H9 (cell line): ENCODE results near the gene VPS25. TPM values are rescaled to one million over a fixed set of nuclear protein-coding genes. Genes with fewer than 3 reads are reported as not detected.
A peak's percentile ranks its signal among the peaks of the same experiment; 100 is the strongest.

Experiments used
- DNase-seq: peaks from one replicate; pipeline ENCODE4 v3.0.0-alpha.2; 2017
- H2AFZ ChIP-seq: one replicate; pipeline ENCODE4 v1.6.1; 2013; ENCODE audit warnings: mild to moderate bottlenecking, low read length, control low read depth, moderate library complexity
- H2AK5ac ChIP-seq: 2 replicates; pipeline ENCODE4 v1.6.1; 2013; ENCODE audit warnings: low read length, control low read depth, mixed read lengths; ENCODE audit not compliant: insufficient read length
- H2BK120ac ChIP-seq: one replicate; pipeline ENCODE4 v1.6.1; 2013; ENCODE audit warnings: low read depth, mild to moderate bottlenecking, low read length, control low read depth, inconsistent platforms; ENCODE audit not compliant: poor library complexity, severe bottlenecking
- H2BK12ac ChIP-seq: 2 replicates; pipeline ENCODE4 v1.6.1; 2013; ENCODE audit warnings: low read length, control low read depth, mixed read lengths, low read depth; ENCODE audit not compliant: insufficient read length
- H2BK15ac ChIP-seq: 2 replicates; pipeline ENCODE4 v1.6.1; 2013; ENCODE audit warnings: low read depth, low read length, control low read depth
- H2BK20ac ChIP-seq: one replicate; pipeline ENCODE4 v1.6.1; 2013; ENCODE audit warnings: low read depth, mild to moderate bottlenecking, low read length, control low read depth, inconsistent platforms; ENCODE audit not compliant: poor library complexity, severe bottlenecking
- H2BK5ac ChIP-seq: 2 replicates; pipeline ENCODE4 v1.6.1; 2013; ENCODE audit warnings: low read length, control low read depth, mixed read lengths; ENCODE audit not compliant: insufficient read length
- H3K14ac ChIP-seq: 2 replicates; pipeline ENCODE4 v1.6.1; 2013; ENCODE audit warnings: low read length, control low read depth; ENCODE audit not compliant: insufficient read depth
- H3K18ac ChIP-seq: 2 replicates; pipeline ENCODE4 v1.6.1; 2013; ENCODE audit warnings: low read depth, mild to moderate bottlenecking, mixed read lengths, low read length, control low read depth; ENCODE audit not compliant: insufficient read length
- H3K23ac ChIP-seq: 2 replicates; pipeline ENCODE4 v1.6.1; 2013; ENCODE audit warnings: low read length, control low read depth, mixed read lengths, low read depth; ENCODE audit not compliant: insufficient read length
- H3K23me2 ChIP-seq: 2 replicates; pipeline ENCODE4 v1.6.1; 2013; ENCODE audit warnings: low read depth, mild to moderate bottlenecking, mixed read lengths, low read length, control low read depth; ENCODE audit not compliant: insufficient read length, poor library complexity, severe bottlenecking
- H3K27ac ChIP-seq: 2 replicates; pipeline ENCODE4 v1.5.1; 2013; ENCODE audit warnings: low read length, control low read depth, mixed read lengths, low read depth; ENCODE audit not compliant: insufficient read length
- H3K27me3 ChIP-seq: 2 replicates; pipeline ENCODE4 v1.6.1; 2013; ENCODE audit warnings: low read length, control low read depth, inconsistent platforms; ENCODE audit not compliant: insufficient read depth
- H3K4ac ChIP-seq: 2 replicates; pipeline ENCODE4 v1.6.1; 2013; ENCODE audit warnings: low read depth, mild to moderate bottlenecking, control low read depth, inconsistent platforms, low read length, moderate library complexity
- H3K4me1 ChIP-seq: 2 replicates; pipeline ENCODE4 v1.6.1; 2013; ENCODE audit warnings: low read length, control low read depth, inconsistent platforms; ENCODE audit not compliant: insufficient read depth
- H3K4me2 ChIP-seq: 2 replicates; pipeline ENCODE4 v1.6.1; 2013; ENCODE audit warnings: low read length, control low read depth, mixed read lengths; ENCODE audit not compliant: insufficient read length, insufficient read depth
- H3K56ac ChIP-seq: 2 replicates; pipeline ENCODE4 v1.6.1; 2013; ENCODE audit warnings: low read depth, mild to moderate bottlenecking, mixed read lengths, low read length, control low read depth; ENCODE audit not compliant: insufficient read length
- H3K79me1 ChIP-seq: 2 replicates; pipeline ENCODE4 v1.6.1; 2013; ENCODE audit warnings: low read depth, mild to moderate bottlenecking, moderate library complexity, low read length, control low read depth, inconsistent platforms; ENCODE audit not compliant: insufficient read depth, poor library complexity, severe bottlenecking
- H3K79me2 ChIP-seq: 2 replicates; pipeline ENCODE4 v1.6.1; 2013; ENCODE audit warnings: low read length, control low read depth, inconsistent platforms; ENCODE audit not compliant: insufficient read depth
- H3K9ac ChIP-seq: 2 replicates; pipeline ENCODE4 v1.6.1; 2013; ENCODE audit warnings: low read length, control low read depth, mixed read lengths; ENCODE audit not compliant: insufficient read length; ENCODE audit errors: extremely low read depth
- H3K9me3 ChIP-seq: one replicate; pipeline ENCODE4 v1.6.1; 2013; ENCODE audit warnings: low read depth, low read length, inconsistent platforms; ENCODE audit not compliant: control insufficient read depth
- H3T11ph ChIP-seq: one replicate; pipeline ENCODE4 v1.6.1; 2013; ENCODE audit warnings: mild to moderate bottlenecking, low read length, control low read depth, inconsistent platforms
- H4K20me1 ChIP-seq: one replicate; pipeline ENCODE4 v1.6.1; 2013; ENCODE audit not compliant: control insufficient read depth, insufficient read length, insufficient read depth
- H4K5ac ChIP-seq: 2 replicates; pipeline ENCODE4 v1.6.1; 2013; ENCODE audit warnings: low read depth, mild to moderate bottlenecking, mixed read lengths, low read length, control low read depth; ENCODE audit not compliant: insufficient read length
- H4K8ac ChIP-seq: replicated peaks from 2 replicates; pipeline ENCODE4 v1.6.1; 2013; ENCODE audit warnings: low read length, control low read depth, mixed read lengths, low read depth; ENCODE audit not compliant: insufficient read length
- H4K91ac ChIP-seq: 2 replicates; pipeline ENCODE4 v1.6.1; 2013; ENCODE audit warnings: low read depth, mild to moderate bottlenecking, moderate library complexity, mixed read lengths, low read length, control low read depth; ENCODE audit not compliant: insufficient read length
- H3K27ac Mint-ChIP-seq, 3 experiments: 2 replicates in 2 of 3; 3 replicates in 1 of 3; pipeline ENCODE4 v1.8.0; 2020 to 2021; ENCODE audit warnings: mixed read lengths in 3 of 3, mild to moderate bottlenecking in 1 of 3, moderate library complexity in 1 of 3
- H3K27me3 Mint-ChIP-seq: 2 replicates; pipeline ENCODE4 v1.8.0; 2021; ENCODE audit warnings: low read depth, mild to moderate bottlenecking, moderate library complexity, mixed read lengths
- H3K36me3 Mint-ChIP-seq, 3 experiments: 2 replicates in 2 of 3; 3 replicates in 1 of 3; pipeline ENCODE4 v1.8.0; 2020 to 2021; ENCODE audit warnings: low read depth in 3 of 3, mixed read lengths in 3 of 3; ENCODE audit not compliant: insufficient read depth in 1 of 3
- H3K4me1 Mint-ChIP-seq, 2 experiments: 2 replicates each; pipeline ENCODE4 v1.8.0; 2020; ENCODE audit warnings: mixed read lengths in 2 of 2
- H3K4me3 Mint-ChIP-seq, 2 experiments: 2 replicates in 1 of 2; 3 replicates in 1 of 2; pipeline ENCODE4 v1.8.0; 2020 to 2021; ENCODE audit warnings: mild to moderate bottlenecking in 2 of 2, mixed read lengths in 2 of 2, moderate library complexity in 1 of 2
- H3K9me3 Mint-ChIP-seq, 2 experiments: 2 replicates in 1 of 2; 3 replicates in 1 of 2; pipeline ENCODE4 v1.8.0; 2020; ENCODE audit warnings: mild to moderate bottlenecking in 2 of 2, mixed read lengths in 2 of 2, moderate library complexity in 1 of 2
- WGBS: extraction: QIAGEN DNeasy Blood & Tissue Kit; methylation state at CpG from one replicate; pipeline ENCODE4 v1.1.7; 2013; ENCODE audit warnings: missing lambda C conversion rate, low lambda C conversion rate, mixed read lengths; ENCODE audit not compliant: insufficient read length; ENCODE audit errors: extremely low coverage; 5-methylcytosine and 5-hydroxymethylcytosine counted together
- total RNA-seq: library from RNA; stranded (reverse); gene quantifications from 2 replicates; pipeline ENCODE4 v1.2.1, GENCODE V29; 2021
- TF ChIP-seq, protein P1 (sequence below): fragments of 200-600 bp; sonication (generic); conservative IDR thresholded peaks from 3 replicates; pipeline ENCODE4 v1.8.0; 2021; ENCODE audit warnings: antibody characterized with exemption, mild to moderate bottlenecking

Gene VPS25
- total RNA-seq, 1 experiment from 2014 or later: 113 TPM

DNA sequence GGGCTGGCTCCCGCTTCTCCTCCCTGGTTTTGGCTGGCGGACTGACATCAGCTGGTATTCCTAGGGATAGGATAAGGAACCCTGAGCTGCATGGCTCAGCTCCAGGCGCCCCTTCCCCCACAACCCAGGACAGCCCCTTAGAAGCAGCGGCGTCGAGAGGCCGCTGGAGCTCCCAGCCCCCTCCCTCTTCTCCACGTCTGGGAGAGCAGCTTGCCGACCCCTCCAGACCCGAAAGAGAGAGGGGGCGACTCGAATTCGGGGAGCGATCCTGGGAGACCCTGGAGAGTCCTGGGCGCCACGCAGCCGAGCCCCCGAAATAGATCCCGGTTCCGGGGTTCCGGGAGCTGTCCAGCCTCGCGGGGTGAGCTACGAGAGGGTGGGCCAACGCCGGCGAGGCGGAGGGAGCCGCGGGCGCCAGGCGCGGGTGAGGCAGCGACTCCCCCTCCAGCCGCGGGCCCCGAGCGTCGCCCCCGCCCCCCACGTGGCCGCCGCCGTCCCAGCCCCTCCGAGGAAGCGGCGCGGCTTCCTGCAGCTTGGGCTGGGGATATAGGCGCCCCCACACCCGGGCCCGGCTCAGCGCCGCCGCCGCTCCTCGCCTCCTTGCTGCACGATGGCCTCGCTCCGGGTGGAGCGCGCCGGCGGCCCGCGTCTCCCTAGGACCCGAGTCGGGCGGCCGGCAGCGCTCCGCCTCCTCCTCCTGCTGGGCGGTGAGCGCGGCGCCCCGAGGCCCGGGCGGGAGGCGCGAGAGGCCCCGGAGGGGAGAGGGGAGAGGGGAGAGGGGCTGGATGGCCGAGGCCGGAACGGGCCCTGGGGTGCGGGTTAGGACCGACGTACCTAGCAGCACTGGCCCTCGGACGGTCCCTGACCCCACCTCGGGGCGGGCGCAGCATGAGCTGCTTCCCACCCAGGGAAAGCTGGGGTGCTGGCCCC is 12.3 kb upstream of the VPS25 start, which contains the start of gene RAMP2:
RAMP2 (plus strand) TSS at position 576 of the 930 bp plus-strand sequence; CDS start at position 611, 35 bp downstream.
- Histone ChIP-seq H4K20me1 (no peaks in the 10 kb centered on the region), H3K4ac (no peak within 1 kb of the TSS), H2BK12ac (no peak within 1 kb of the TSS), H3K9ac (no peak within 1 kb of the TSS), H3K27me3 (peaks cover 23% of the 10 kb centered on the region), H2BK120ac (no peak within 1 kb of the TSS), H4K5ac (no peak within 1 kb of the TSS), H3K18ac (no peak within 1 kb of the TSS), H3K27ac (no peak within 1 kb of the TSS), H2AK5ac (no peak within 1 kb of the TSS), H2AFZ (peak within 1 kb of the TSS; percentile 15), H2BK20ac (no peak within 1 kb of the TSS), H4K8ac (no peak within 1 kb of the TSS), H3K23ac (no peak within 1 kb of the TSS), H4K91ac (no peak within 1 kb of the TSS), H3T11ph (no peak within 1 kb of the TSS), H3K23me2 (peaks cover 6% of the 10 kb centered on the region), H3K9me3 (no peaks in the 10 kb centered on the region), H3K79me1 (no peaks in the 10 kb centered on the region), H2BK15ac (no peak within 1 kb of the TSS), H3K4me2 (peak within 1 kb of the TSS; percentile 67), H3K14ac (no peak within 1 kb of the TSS), H3K4me1 (no peaks in the 10 kb centered on the region; the same call in 1 of the 2 replicates), H3K79me2 (no peaks in the 10 kb centered on the region), H3K56ac (no peak within 1 kb of the TSS), H2BK5ac (no peak within 1 kb of the TSS)
- no CpG with 5 or more reads among the region's 92 CpGs for WGBS
- H3K36me3 Mint-ChIP-seq: peaks cover 0 to 1% (median 0%) of the 10 kb centered on the region in 3 experiments; a peak in 1 of 7 replicates
- no peak for DNase-seq
- no peaks in the 10 kb centered on the region for H3K9me3 Mint-ChIP-seq
- TF ChIP-seq, protein P1, sequence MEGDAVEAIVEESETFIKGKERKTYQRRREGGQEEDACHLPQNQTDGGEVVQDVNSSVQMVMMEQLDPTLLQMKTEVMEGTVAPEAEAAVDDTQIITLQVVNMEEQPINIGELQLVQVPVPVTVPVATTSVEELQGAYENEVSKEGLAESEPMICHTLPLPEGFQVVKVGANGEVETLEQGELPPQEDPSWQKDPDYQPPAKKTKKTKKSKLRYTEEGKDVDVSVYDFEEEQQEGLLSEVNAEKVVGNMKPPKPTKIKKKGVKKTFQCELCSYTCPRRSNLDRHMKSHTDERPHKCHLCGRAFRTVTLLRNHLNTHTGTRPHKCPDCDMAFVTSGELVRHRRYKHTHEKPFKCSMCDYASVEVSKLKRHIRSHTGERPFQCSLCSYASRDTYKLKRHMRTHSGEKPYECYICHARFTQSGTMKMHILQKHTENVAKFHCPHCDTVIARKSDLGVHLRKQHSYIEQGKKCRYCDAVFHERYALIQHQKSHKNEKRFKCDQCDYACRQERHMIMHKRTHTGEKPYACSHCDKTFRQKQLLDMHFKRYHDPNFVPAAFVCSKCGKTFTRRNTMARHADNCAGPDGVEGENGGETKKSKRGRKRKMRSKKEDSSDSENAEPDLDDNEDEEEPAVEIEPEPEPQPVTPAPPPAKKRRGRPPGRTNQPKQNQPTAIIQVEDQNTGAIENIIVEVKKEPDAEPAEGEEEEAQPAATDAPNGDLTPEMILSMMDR: no peak
- H3K27ac Mint-ChIP-seq: no peak within 1 kb of the TSS
- H3K4me1 Mint-ChIP-seq: peaks cover 18 to 25% of the 10 kb centered on the region in 2 experiments
- H3K27me3 Mint-ChIP-seq: peaks cover 50% of the 10 kb centered on the region
- peak within 1 kb of the TSS; percentile 61 to 75 for H3K4me3 Mint-ChIP-seq
